A549 (cell line): ENCODE results near the gene KCND3.

ENCODE experiments used
- CBX8 ChIP-seq: fragments of 200-600 bp; sonication (generic); IDR thresholded peaks from 2 replicates; pipeline ENCODE4 v1.6.1; 2016
- POLR2A ChIP-seq: IDR thresholded peaks from 2 replicates; pipeline ENCODE4 v1.6.1; 2012; ENCODE audit warnings: mild to moderate bottlenecking, low read length

DNA sequence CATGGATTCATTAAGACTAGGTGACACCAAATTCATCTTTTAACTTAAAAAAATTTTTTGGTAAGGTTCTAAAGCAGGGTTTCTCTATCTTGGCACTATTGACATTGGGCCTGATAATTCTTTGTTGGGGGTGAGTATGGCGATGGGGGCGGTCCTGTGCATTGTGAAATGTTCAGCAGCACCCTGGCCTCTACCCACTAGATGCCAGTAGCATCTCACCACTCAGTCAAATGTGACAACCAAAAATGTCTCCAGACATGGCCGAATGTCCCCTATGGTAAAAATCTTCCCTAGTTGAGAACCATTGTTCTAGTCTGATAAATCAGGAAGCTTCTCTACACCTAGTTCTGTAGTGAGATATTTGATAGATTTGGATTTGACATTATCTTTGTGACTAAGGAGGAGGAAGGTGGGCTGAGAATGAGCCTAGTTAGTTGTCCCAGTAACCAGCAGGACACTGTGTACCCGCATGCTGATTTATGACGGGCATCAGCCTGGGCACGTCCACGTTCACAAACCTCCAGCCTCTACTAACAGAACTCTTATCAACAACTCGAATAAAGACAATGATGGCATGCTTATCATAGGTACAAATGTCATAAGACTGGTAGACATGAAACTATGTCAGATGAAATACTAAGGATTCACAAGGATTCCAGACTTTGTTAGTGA, 104.6 kb downstream of the KCND3 start:
- TF ChIP-seq CBX8 (no peak), POLR2A (no peak)
